Testis (tissue), 3 donors: Measurements from ENCODE around the gene AP5Z1. TPM values are rescaled to one million over a fixed set of nuclear protein-coding genes. Genes with fewer than 3 reads are reported as not detected.

Source experiments
- DNase-seq: peaks from one replicate; pipeline ENCODE4 v3.0.0-alpha.2; 2019
- H3K27ac ChIP-seq, 2 donors: fragments of 200-600 bp; sonication (generic); one replicate each; pipeline ENCODE4 v1.5.1; 2019
- H3K27me3 ChIP-seq: fragments of 200-600 bp; sonication (generic); one replicate; pipeline ENCODE4 v1.5.1; 2019
- H3K36me3 ChIP-seq: fragments of 200-600 bp; sonication (generic); one replicate; pipeline ENCODE4 v1.5.1; 2017; ENCODE audit warnings: low read depth; ENCODE audit errors: missing control alignments
- H3K4me1 ChIP-seq: fragments of 200-600 bp; sonication (generic); one replicate; pipeline ENCODE4 v1.5.1; 2019
- H3K4me3 ChIP-seq, 2 donors: fragments of 200-600 bp; sonication (generic); one replicate each; pipeline ENCODE4 v1.5.1; 2017 to 2019
- H3K9me3 ChIP-seq: fragments of 200-600 bp; sonication (generic); one replicate; pipeline ENCODE4 v1.5.1; 2017
- POLR2A ChIP-seq: fragments of 450-650 bp; IDR thresholded peaks from one replicate; pipeline ENCODE4 v1.6.1; 2017; ENCODE audit warnings: antibody characterized with exemption, mild to moderate bottlenecking, moderate library complexity
- WGBS, 2 donors: methylation state at CpG; one replicate each; pipeline ENCODE4 v1.1.5; 2018; 5-methylcytosine and 5-hydroxymethylcytosine counted together
- intact Hi-C: fragments of 100-400 bp; cut with DNase I; formaldehyde crosslinking; loops from one replicate; pipeline ENCODE4 v1.15.1; 2023; ENCODE audit warnings: low total_unique reads
- polyA plus RNA-seq: library from polyadenylated mRNA; stranded (reverse); fragments of 350-450 nt; fragmentation: Illumina TruSeq; extraction: RNeasy Lipid Tissue Mini Kit (QIAGEN cat#74804); gene quantifications from one replicate; pipeline ENCODE4 v1.2.3, GENCODE V29; 2014; ENCODE audit warnings: low read depth, low replicate concordance; ENCODE audit not compliant: insufficient read depth
- total RNA-seq, 2 donors: library from RNA; depleted of rRNA; stranded (reverse); fragments of >200 nt; gene quantifications; one replicate each; pipeline ENCODE4 v1.2.3, GENCODE V29; 2016
- TF ChIP-seq, protein P1 (sequence below), 3 experiments: fragments of 450-650 bp in 2 of 3; fragments of 200-600 bp in 1 of 3; sonication (generic) in 1 of 3; IDR thresholded peaks; one replicate each; pipeline ENCODE4 v1.5.1; 2016 to 2019; ENCODE audit warnings: antibody characterized with exemption in 3 of 3, mild to moderate bottlenecking in 2 of 3, moderate library complexity in 1 of 3

The AP5Z1 gene
- total and polyA plus RNA-seq, 3 donors from 2014 or later = 30.0 to 59.1 (median 47.6) TPM

DNA sequence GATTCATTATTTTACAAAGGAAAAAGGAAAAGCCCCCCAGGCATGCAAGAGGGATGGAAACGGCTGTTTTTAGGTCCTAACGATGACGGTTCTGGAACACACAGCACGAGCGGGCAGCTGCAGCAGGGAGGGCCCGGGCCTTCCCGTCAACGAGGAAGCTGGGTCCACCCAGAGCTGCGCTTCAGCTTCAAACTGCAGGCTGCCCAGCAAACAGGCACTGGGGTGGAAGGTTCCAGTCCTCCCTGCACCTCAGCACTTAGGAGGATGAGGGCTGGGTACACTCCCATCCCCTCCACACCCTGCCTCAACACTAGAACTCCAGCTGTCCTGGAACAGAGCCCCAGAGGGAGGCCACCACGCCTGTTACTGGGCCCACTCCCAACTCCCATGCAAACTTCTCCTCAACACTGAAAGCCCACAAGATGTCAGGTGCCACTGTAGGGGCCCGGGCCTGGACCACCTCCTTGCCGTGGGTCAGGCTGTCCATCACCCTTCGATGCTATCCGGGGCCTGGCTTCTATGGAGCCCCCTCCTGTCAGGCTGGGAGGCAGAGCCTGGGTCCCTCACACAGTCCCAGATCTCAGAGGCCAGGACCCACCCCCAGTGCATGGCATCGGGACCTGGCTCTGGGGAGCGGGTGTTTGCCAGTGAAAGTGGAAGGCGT, 53.4 kb downstream of the AP5Z1 start:
- TF ChIP-seq, protein P1, sequence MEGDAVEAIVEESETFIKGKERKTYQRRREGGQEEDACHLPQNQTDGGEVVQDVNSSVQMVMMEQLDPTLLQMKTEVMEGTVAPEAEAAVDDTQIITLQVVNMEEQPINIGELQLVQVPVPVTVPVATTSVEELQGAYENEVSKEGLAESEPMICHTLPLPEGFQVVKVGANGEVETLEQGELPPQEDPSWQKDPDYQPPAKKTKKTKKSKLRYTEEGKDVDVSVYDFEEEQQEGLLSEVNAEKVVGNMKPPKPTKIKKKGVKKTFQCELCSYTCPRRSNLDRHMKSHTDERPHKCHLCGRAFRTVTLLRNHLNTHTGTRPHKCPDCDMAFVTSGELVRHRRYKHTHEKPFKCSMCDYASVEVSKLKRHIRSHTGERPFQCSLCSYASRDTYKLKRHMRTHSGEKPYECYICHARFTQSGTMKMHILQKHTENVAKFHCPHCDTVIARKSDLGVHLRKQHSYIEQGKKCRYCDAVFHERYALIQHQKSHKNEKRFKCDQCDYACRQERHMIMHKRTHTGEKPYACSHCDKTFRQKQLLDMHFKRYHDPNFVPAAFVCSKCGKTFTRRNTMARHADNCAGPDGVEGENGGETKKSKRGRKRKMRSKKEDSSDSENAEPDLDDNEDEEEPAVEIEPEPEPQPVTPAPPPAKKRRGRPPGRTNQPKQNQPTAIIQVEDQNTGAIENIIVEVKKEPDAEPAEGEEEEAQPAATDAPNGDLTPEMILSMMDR (IDR thresholded peaks at IDR 0.05) = no peak
- TF ChIP-seq POLR2A = no peak
- no peaks in the 10 kb centered on the region for H3K27me3 ChIP-seq
- no peaks in the 10 kb centered on the region for H3K36me3 ChIP-seq
- H3K27ac ChIP-seq = no peak overlapping the region
- H3K9me3 ChIP-seq = no peaks in the 10 kb centered on the region
- no peak for DNase-seq
- intact Hi-C loops = no loop called here
- H3K4me3 ChIP-seq = no peak overlapping the region
- 83 to 90% methylated on average over 10 to 17 of the region's 17 CpGs for WGBS, 2 donors
- peaks cover 3% of the 10 kb centered on the region for H3K4me1 ChIP-seq

DNA sequence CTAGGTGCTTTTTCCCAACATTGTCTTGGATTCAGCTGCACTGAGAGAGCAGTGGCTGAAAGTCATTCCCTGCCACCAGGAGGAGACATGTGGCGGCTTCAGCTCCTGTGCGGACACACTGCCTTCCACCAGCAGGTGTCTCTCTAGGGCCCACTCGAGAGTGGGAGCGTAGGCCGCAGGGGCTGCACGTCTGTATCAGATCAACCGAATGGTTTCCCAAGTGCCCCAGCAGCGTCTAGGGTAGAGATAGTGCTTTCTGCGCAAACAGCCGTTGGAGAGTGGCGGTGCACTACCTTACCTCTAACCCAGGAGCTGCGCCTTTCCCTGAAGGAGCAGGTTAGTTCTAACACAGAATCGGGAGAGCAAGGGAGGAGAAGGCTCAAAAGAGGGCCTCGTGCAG, 54.8 kb downstream of the AP5Z1 start:
- intact Hi-C loops = no loop called here
- peak; percentile 71 for DNase-seq
- no peak overlapping the region for H3K4me3 ChIP-seq
- H3K4me1 ChIP-seq = no peaks in the 10 kb centered on the region
- H3K9me3 ChIP-seq = no peaks in the 10 kb centered on the region
- TF ChIP-seq, protein P1 (IDR thresholded peaks at IDR 0.05) = peak; percentile 41 to 63 (median 59)
- TF ChIP-seq POLR2A = no peak
- 58 to 59% methylated on average over 12 to 14 of the region's 14 CpGs for WGBS, 2 donors
- no peaks in the 10 kb centered on the region for H3K36me3 ChIP-seq
- no peaks in the 10 kb centered on the region for H3K27me3 ChIP-seq
- no peak overlapping the region for H3K27ac ChIP-seq

DNA sequence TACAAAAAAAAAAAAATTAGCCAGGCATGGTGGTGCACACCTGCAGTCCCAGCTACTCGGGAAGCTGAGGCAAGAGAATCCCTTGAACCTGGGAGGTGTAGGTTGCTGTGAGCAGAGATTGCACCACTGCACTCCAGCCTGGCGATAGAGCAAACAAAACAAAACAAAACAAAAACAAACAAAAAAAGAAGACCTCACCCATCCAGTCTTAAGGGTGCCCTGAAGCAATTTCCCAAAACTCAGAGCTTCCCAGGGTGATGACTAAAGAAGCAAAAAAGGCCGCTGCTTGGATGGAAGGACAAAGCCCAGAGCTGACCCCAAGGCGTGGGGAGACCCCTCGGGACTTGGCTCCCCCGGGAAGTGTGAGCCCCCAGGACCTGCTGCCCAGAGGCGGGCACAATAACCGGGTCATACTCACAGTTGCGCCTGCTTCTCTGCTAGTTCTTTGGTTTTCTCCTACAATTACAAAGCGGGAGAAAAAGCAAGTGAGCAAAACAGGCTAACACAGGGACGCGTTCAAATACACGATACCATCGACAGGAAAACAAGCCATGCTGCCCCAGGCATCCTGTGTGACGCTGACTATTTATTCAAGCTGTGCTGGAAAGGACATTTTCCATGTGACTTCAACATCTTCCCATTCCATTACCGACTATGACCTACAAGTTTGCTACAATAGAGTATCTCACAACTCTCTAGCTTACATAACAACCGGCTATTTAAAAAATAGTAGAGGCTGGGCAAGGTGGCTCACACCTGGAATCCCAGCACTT, 56.5 kb downstream of the AP5Z1 start:
- 93% methylated on average over 17 of the region's 17 CpGs for WGBS, 2 donors
- intact Hi-C loops = no loop called here
- H3K36me3 ChIP-seq = no peaks in the 10 kb centered on the region
- no peak overlapping the region for H3K27ac ChIP-seq
- no peak for DNase-seq
- no peaks in the 10 kb centered on the region for H3K4me1 ChIP-seq
- H3K27me3 ChIP-seq = no peaks in the 10 kb centered on the region
- no peaks in the 10 kb centered on the region for H3K9me3 ChIP-seq
- no peak for TF ChIP-seq POLR2A
- TF ChIP-seq, protein P1 (IDR thresholded peaks at IDR 0.05) = no peak
- H3K4me3 ChIP-seq = no peak overlapping the region

DNA sequence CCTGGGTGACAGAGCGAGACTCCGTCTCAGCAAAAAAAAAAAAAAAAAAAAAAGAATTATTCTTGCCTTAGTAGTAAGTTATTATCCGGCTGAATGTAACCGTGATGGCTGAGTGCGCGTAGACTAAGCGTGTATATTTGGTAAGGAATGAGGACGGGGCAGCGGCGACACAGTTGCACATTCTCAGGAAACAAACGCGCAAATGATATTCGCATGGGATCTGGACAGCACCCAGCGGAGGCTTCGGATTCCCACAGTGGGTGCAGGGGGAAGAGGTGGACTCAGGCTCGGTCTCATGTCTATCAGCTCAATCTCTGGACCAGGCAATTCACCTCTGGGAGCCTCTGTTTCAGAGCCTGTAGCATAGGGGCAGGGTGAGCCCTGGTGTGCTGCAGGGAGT, 57.3 kb downstream of the AP5Z1 start:
- Histone ChIP-seq H3K4me1 (no peaks in the 10 kb centered on the region), H3K4me3 (no peak overlapping the region), H3K9me3 (no peaks in the 10 kb centered on the region), H3K36me3 (no peaks in the 10 kb centered on the region), H3K27ac (no peak overlapping the region), H3K27me3 (no peaks in the 10 kb centered on the region)
- intact Hi-C loops = no loop called here
- DNase-seq = no peak
- TF ChIP-seq POLR2A = no peak
- TF ChIP-seq, protein P1 (IDR thresholded peaks at IDR 0.05) = no peak
- WGBS, 2 donors = 97% methylated on average over 16 of the region's 16 CpGs
